Caco-2 (cell line): ENCODE measurements around the gene FOXC2. TPM values are rescaled to one million over a fixed set of nuclear protein-coding genes. Genes with fewer than 3 reads are reported as not detected.

Source experiments
- BruUV-seq: library from RNA; stranded (reverse); fragments of 400-500 nt; replicated peaks from 2 replicates; lab custom pipeline; 2021; lab: Mats Ljungman, UMichigan
- CTCF ChIA-PET: fragments of 300-600 bp; sonication (Branson Sonifier 250); formaldehyde crosslinking; loops from one replicate; lab custom pipeline; 2022; ENCODE audit warnings: antibody characterized with exemption; lab: Charles Lee
- POLR2A ChIA-PET: fragments of 300-600 bp; sonication (Branson Sonifier 250); formaldehyde crosslinking; loops from one replicate; lab custom pipeline; 2022; ENCODE audit warnings: antibody characterized with exemption; lab: Charles Lee
- DNase-seq, 2 experiments: peaks; one replicate each; pipeline versions ENCODE4 v3.0.0 to v3.0.0-alpha.2; 2020 to 2022
- H3K27me3 ChIP-seq: replicated peaks from 2 replicates; pipeline ENCODE4 v1.6.0; 2011; ENCODE audit warnings: low read length; ENCODE audit not compliant: control insufficient read depth, insufficient read depth
- H3K36me3 ChIP-seq: 2 replicates; pipeline ENCODE4 v1.5.1; 2011; ENCODE audit warnings: low read length; ENCODE audit not compliant: control insufficient read depth, insufficient read depth
- H3K4me1 ChIP-seq: fragments of 250-450 bp; sonication (Bioruptor Pico); 2 replicates; pipeline ENCODE4 v1.5.1; 2020; ENCODE audit warnings: mild to moderate bottlenecking
- H3K4me3 ChIP-seq: 2 replicates; pipeline ENCODE4 v1.5.1; 2011; ENCODE audit warnings: low read depth, mild to moderate bottlenecking, control low read depth, low read length
- H3K9me3 ChIP-seq: fragments of 250-450 bp; sonication (Bioruptor Pico); 2 replicates; pipeline ENCODE4 v1.5.1; 2020; ENCODE audit warnings: mild to moderate bottlenecking, moderate library complexity
- H3K27ac Mint-ChIP-seq: one replicate; pipeline ENCODE4 v1.8.0; 2022; ENCODE audit warnings: mixed read lengths; ENCODE audit not compliant: unreplicated experiment
- H3K27me3 Mint-ChIP-seq: one replicate; pipeline ENCODE4 v1.8.0; 2022; ENCODE audit warnings: mixed read lengths; ENCODE audit not compliant: insufficient read depth, unreplicated experiment
- H3K36me3 Mint-ChIP-seq: one replicate; pipeline ENCODE4 v1.8.0; 2022; ENCODE audit warnings: mild to moderate bottlenecking, mixed read lengths; ENCODE audit not compliant: insufficient read depth, unreplicated experiment
- H3K4me1 Mint-ChIP-seq: one replicate; pipeline ENCODE4 v1.8.0; 2022; ENCODE audit warnings: low read depth, mixed read lengths; ENCODE audit not compliant: unreplicated experiment
- H3K4me3 Mint-ChIP-seq: one replicate; pipeline ENCODE4 v1.8.0; 2022; ENCODE audit warnings: mild to moderate bottlenecking, moderate library complexity, mixed read lengths; ENCODE audit not compliant: unreplicated experiment
- H3K9me3 Mint-ChIP-seq: one replicate; pipeline ENCODE4 v1.8.0; 2022; ENCODE audit warnings: mixed read lengths; ENCODE audit not compliant: unreplicated experiment
- intact Hi-C: fragments of 100-400 bp; cut with micrococcal nuclease; formaldehyde crosslinking; loops from one replicate; pipeline ENCODE4 v1.10.0; 2022; ENCODE audit not compliant: unreplicated experiment
- total RNA-seq: library from RNA; stranded (reverse); gene quantifications from 2 replicates; pipeline ENCODE4 v1.2.3, GENCODE V29; 2022
- TF ChIP-seq, protein P1 (sequence below), 2 experiments: fragments of 200-600 bp in 1 of 2; IDR thresholded peaks; 1 replicate in 1 of 2; 2 replicates in 1 of 2; pipeline versions ENCODE4 v1.5.1 to v1.8.0; 2011 to 2022; ENCODE audit warnings: antibody characterized with exemption in 1 of 2, control low read depth in 1 of 2, inconsistent platforms in 1 of 2, low read depth in 1 of 2, low read length in 1 of 2, mild to moderate bottlenecking in 1 of 2, moderate library complexity in 1 of 2; ENCODE audit not compliant: insufficient read depth in 1 of 2, severe bottlenecking in 1 of 2, unreplicated experiment in 1 of 2

The FOXC2 gene
- total RNA-seq, 1 experiment from 2014 or later = not detected

DNA sequence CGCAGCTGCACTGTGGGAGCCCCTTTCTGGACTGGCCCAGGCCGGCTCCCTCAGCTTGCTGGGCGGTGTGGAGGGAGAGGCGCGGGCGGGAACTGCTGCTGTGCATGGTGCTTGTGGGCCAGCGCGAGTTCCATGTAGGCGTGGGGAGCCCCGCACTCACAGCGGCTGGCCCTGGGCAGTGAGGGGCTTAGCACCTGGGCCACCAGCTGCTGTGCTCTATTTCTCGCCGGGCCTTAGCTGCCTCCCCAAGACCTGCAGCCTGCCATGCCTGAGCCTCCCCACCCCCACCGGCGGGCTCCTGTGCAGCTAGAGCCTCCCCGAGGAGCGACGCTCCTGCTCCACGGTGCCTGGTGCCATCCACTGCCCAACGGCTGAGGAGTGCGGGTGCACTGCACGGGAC lies 13.3 kb upstream of the FOXC2 start:
- intact Hi-C loops = loop anchor here (10.0 kb wide), 1 partner anchor 831 kb away; the partner anchor contains the start of gene FBXO31
- CTCF ChIA-PET = no interaction called here

DNA sequence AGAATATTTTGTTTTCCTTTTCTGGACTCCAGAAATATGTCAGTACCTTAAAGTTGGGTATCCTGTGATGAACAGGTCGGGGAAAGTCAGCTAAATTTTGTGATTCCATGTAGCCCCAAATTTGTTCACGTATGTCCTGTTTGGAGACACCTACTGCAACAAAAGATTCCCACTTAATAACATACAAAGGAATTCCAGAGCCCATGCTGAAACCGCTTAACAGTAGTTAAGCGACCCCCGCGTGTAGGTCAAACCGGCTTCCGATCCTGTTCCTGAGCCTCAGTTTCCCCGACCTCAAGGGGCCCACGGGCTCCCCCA lies 12.1 kb upstream of the FOXC2 start:
- H3K9me3 ChIP-seq = no peaks in the 10 kb centered on the region
- CTCF ChIA-PET = no interaction called here
- no peaks in the 10 kb centered on the region for H3K4me1 ChIP-seq
- peak overlapping the region; percentile 88 for H3K4me3 ChIP-seq
- Mint-ChIP-seq H3K36me3 (peaks cover 12% of the 10 kb centered on the region), H3K4me3 (peak overlapping the region; percentile 98), H3K9me3 (no peaks in the 10 kb centered on the region), H3K27ac (peak overlapping the region; percentile 99), H3K27me3 (no peaks in the 10 kb centered on the region), H3K4me1 (peaks cover 8% of the 10 kb centered on the region)
- no peaks in the 10 kb centered on the region; the same call in 1 of the 2 replicates for H3K36me3 ChIP-seq
- POLR2A ChIA-PET = interaction anchor here (0.7 kb wide), 1 partner anchor 736 kb away, joined by 3 read pairs; no protein-coding TSS in a partner anchor
- TF ChIP-seq, protein P1, sequence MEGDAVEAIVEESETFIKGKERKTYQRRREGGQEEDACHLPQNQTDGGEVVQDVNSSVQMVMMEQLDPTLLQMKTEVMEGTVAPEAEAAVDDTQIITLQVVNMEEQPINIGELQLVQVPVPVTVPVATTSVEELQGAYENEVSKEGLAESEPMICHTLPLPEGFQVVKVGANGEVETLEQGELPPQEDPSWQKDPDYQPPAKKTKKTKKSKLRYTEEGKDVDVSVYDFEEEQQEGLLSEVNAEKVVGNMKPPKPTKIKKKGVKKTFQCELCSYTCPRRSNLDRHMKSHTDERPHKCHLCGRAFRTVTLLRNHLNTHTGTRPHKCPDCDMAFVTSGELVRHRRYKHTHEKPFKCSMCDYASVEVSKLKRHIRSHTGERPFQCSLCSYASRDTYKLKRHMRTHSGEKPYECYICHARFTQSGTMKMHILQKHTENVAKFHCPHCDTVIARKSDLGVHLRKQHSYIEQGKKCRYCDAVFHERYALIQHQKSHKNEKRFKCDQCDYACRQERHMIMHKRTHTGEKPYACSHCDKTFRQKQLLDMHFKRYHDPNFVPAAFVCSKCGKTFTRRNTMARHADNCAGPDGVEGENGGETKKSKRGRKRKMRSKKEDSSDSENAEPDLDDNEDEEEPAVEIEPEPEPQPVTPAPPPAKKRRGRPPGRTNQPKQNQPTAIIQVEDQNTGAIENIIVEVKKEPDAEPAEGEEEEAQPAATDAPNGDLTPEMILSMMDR (IDR thresholded peaks at IDR 0.05; ENCODE audit: insufficient read depth in 1 of 2, low read depth in 1 of 2, low read length in 1 of 2, severe bottlenecking in 1 of 2, unreplicated experiment in 1 of 2) = no peak
- no peaks in the 10 kb centered on the region for H3K27me3 ChIP-seq
- no peak for DNase-seq
- TSS peak; percentile 57 for BruUV-seq
- intact Hi-C loops = loop anchor here (10.0 kb wide), 1 partner anchor 830 kb away; the partner anchor contains the start of gene FBXO31

More for the DNA sequence above, 13.3 kb upstream of the FOXC2 start:
- no peak for DNase-seq
- peak overlapping the region; percentile 99 for H3K27ac Mint-ChIP-seq
- POLR2A ChIA-PET = no interaction called here
- no peaks in the 10 kb centered on the region; the same call in 1 of the 2 replicates for H3K36me3 ChIP-seq
- H3K27me3 Mint-ChIP-seq = no peaks in the 10 kb centered on the region
- TF ChIP-seq, protein P1 (IDR thresholded peaks at IDR 0.05; ENCODE audit: insufficient read depth in 1 of 2, low read depth in 1 of 2, low read length in 1 of 2, severe bottlenecking in 1 of 2, unreplicated experiment in 1 of 2) = no peak
- H3K4me1 ChIP-seq = no peaks in the 10 kb centered on the region
- H3K4me3 ChIP-seq = no peak overlapping the region
- peaks cover 8% of the 10 kb centered on the region for H3K4me1 Mint-ChIP-seq
- no TSS peak for BruUV-seq
- H3K4me3 Mint-ChIP-seq = no peak overlapping the region
- H3K36me3 Mint-ChIP-seq = peaks cover 12% of the 10 kb centered on the region
- H3K9me3 ChIP-seq = no peaks in the 10 kb centered on the region
- H3K27me3 ChIP-seq = no peaks in the 10 kb centered on the region
- H3K9me3 Mint-ChIP-seq = no peaks in the 10 kb centered on the region

DNA sequence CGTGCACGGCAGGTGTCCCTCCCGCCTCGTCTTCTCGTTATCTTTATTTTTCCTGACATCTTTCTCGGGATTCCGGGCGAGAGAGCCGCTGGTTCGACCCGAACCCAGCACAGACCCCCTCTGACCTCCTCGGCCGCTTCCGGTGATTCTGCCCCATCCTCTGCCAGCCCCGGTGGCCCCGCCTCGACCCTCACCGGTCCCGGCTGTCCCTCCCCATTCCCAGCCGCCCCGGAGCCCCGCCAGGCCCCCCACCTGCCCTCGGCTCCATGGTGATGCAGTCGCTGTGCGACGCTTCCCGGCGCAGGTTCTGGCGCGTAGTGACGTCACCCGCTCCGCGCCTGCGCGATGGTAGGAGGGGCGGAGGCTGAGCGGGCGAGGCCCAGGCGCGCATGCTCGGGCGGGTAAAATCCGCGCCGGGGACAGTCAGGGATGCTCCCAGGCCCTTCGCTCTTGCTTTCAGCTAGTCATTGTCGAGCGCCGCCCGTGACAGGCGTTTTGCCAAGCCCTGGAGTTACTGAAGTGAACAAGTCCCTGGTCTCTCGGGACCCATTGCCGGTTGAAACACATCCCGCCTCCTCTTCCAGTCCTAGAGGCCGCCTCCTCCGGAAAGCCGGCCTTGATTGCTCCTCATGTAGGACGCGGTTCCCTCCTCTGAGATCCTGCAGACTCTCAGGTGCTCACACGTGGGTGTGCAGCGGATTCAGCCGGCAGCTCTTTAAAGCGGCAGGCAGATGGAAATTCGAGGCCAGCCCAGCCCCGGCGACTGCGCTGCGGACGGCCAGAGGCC lies 11.5 kb upstream of the FOXC2 start, which contains the start of gene MTHFSD:
Gene MTHFSD (minus strand): TSS at position 319 of the 787 bp plus-strand sequence. CDS start 51 bp downstream, at position 268.
- Mint-ChIP-seq H3K9me3 (no peaks in the 10 kb centered on the region), H3K36me3 (peaks cover 12% of the 10 kb centered on the region), H3K27ac (peak within 1 kb of the TSS; percentile 99), H3K27me3 (no peaks in the 10 kb centered on the region), H3K4me3 (peak within 1 kb of the TSS; percentile 98), H3K4me1 (peaks cover 8% of the 10 kb centered on the region)
- DNase-seq = peak; percentile 95 to 98
- Histone ChIP-seq H3K9me3 (no peaks in the 10 kb centered on the region), H3K36me3 (no peaks in the 10 kb centered on the region), H3K27me3 (no peaks in the 10 kb centered on the region), H3K4me1 (no peaks in the 10 kb centered on the region), H3K4me3 (peak within 1 kb of the TSS; percentile 88)
- TF ChIP-seq, protein P1 (IDR thresholded peaks at IDR 0.05; ENCODE audit: insufficient read depth in 1 of 2, low read depth in 1 of 2, low read length in 1 of 2, severe bottlenecking in 1 of 2, unreplicated experiment in 1 of 2) = no peak
- CTCF ChIA-PET = no interaction called here
- BruUV-seq = TSS peak; percentile 88
- POLR2A ChIA-PET = interaction anchor here (0.8 kb wide), 1 partner anchor 507 kb away, joined by 3 read pairs; no protein-coding TSS in a partner anchor
- intact Hi-C loops = loop anchor here (10.0 kb wide), 1 partner anchor 830 kb away; the partner anchor contains the start of gene FBXO31
